HPDE6-E6E7 (cell line): Measurements from ENCODE around the gene CAMSAP3.
A peak's percentile ranks its signal among the peaks of the same experiment; 100 is the strongest.

Experiments used
- DNase-seq: peaks from one replicate; pipeline ENCODE4 v3.0.0; 2011; ENCODE audit warnings: missing footprints; ENCODE audit errors: extremely low spot score

CAMSAP3 gene

GRCh38 chr19:7645656-7646425 is 50.2 kb downstream of the CAMSAP3 start:
- no peak for DNase-seq

DNA sequence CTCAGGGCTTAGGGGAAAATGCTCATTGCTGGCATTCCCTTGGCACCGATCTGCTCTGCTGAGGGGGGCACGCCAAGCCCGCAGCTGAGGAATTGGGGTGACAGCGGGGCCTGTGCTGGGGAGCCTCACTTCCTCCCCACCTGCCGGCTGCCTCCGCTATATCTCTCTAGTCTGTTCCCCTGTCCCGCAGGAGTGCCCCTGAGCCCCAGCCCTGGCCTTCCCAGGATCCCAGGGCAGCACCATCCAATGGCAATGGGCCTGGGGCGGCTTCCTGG is 50.7 kb downstream of the CAMSAP3 start:
- DNase-seq = no peak

DNA sequence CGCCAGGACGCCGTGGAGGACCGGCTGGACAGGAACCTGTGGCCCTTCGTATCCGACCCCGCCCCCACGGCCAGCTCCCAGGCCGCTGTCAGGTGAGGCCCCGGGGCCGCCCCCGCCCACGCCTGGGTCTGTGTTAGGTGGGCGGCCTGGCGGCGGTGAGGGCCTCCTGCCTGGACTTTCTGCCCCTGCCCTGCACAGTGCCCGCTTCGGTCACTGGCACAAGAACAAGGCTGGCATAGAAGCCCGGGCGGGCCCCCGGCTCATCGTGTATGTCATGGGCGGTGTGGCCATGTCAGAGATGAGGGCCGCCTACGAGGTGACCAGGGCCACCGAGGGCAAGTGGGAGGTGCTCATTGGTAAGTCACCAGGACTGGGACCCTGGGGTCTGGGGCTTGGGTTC is 51.5 kb downstream of the CAMSAP3 start:
- no peak for DNase-seq

- DNase-seq = no peak
These were observed 52.8 kb downstream of the CAMSAP3 start for GRCh38 chr19:7648265-7649014.

DNA sequence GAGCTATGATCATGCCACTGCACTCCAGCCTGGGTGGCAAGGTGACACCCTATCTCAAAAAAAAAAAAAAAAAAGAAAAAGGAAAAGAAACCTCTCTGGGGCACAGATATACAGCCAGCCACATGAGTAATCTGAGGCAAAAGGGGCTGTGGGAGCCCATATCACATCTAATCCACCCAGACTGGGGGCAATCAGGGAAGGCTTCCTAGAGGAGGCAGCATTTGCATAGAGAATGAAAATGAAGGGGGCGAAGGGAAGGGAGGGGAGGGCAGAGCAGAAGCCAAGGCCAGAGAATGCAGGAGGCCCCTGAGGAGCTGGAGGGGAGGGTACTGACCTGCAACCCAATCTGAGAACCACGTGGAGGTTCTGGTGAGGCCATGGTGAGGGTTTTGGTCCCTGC is 54.5 kb downstream of the CAMSAP3 start:
- no peak for DNase-seq

DNA sequence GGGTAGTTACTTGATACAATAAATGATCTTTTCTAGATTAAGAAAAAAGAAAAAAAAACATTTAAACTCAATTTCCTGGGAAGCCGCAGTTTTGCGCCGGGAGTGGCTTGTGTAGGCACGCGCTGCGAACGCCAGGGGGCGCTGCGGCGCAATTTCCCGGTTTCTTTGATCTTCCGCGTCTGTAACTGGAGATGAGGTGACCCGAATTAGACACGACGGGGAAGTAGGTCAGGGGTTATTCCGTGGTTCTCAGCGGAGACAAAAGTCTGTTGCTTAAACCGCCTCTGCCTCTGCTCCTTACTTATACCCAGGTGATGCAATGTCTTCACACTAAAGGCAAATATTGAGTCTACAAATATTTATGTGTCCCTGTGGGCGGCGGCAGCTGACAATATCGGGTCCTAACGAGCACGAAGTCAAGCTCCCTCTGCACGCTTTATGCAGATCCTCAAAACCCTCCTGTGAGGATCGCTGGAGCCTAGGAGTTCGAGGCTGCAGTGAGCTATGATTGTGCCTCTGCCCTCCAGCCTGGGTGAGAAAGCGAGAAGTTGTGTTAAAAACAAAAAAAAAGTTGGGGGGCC is 56.5 kb downstream of the CAMSAP3 start:
- peak; percentile 73 for DNase-seq

- DNase-seq = no peak
These were observed 58.7 kb downstream of the CAMSAP3 start for GRCh38 chr19:7654401-7654800.

DNA sequence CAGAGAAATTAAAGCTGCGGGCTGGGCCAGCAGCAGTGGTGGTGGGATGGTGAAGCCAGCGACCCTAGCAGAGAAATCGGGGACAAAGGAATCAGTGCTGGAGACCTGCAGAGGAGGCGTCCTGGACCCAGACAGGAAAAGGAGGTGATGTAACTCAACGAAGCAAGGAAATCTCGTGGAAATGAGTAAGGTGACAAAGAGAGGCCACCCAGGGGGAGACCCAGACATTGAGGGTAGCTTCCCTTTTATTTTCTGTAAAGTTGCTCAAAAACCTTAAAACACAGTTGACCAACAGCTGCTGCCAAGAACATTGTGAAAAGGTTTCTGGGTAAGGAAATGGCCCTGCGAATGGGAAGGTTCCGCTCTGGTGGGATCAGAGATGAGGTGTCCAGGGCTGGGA is 59.9 kb downstream of the CAMSAP3 start:
- no peak for DNase-seq

GRCh38 chr19:7657131-7657751 is 61.6 kb downstream of the CAMSAP3 start:
- DNase-seq = no peak

DNA sequence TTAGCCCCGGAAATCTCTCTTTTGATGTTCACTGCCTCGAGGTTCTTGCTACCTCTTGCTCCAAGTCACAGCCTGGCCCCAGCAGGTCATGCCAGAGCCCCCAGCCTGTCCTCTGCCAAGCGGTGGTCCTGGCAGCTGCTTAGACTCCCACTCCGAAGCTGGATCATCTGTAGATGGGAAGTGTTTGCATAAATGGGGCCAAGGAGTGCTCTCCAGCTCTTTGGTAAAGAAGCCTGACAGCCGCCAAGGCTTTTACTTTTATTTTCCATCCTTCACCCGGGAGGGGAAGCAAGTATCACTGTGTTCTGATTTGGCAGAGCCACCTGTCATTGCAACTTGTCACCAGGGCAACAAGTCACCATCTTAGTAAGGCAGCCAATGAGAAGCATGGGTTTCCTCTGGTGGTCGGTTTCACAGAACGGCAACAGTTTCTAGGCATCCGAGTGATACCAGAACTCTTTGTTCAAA is 62.6 kb downstream of the CAMSAP3 start:
- no peak for DNase-seq

GRCh38 chr19:7661744-7662538 is 66.3 kb downstream of the CAMSAP3 start:
- DNase-seq = no peak

DNA sequence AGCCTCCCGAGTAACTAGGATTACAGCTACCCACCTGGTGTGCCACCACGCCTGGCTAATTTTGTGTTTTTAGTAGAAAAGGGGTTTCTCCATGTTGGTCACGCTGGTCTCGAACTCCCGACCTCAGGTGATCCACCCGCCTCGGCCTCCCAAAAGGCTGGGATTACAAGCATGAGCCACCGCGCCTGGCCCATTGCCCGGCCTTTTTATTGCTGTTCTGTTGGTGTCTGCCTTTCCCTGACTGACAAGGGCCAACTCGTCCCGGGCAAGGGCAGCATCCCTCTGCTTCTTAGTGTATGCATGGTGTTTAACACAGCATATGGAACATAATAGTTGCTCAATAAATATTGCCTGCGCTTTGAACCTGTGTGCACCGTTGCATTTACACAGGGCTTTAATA is 67.0 kb downstream of the CAMSAP3 start:
- no peak for DNase-seq

DNA sequence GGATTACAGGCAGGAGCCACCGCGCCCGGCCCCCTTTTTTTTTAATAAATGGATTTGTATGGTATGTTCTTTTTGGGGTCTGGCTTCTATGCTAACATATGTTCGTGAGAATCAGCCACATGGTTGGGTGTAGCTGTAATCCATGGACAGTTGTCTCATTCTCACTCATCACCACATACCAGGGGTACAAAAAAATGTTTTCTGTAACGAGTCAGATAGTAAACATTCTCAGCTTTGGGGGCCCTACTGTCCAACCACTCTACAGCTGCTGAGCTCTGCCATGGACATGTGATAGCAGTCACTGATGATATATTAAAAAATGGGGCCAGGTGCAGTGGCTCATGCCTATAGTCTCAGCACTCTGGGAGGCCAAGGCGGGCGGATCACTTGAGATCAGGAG is 68.0 kb downstream of the CAMSAP3 start:
- DNase-seq = no peak

DNA sequence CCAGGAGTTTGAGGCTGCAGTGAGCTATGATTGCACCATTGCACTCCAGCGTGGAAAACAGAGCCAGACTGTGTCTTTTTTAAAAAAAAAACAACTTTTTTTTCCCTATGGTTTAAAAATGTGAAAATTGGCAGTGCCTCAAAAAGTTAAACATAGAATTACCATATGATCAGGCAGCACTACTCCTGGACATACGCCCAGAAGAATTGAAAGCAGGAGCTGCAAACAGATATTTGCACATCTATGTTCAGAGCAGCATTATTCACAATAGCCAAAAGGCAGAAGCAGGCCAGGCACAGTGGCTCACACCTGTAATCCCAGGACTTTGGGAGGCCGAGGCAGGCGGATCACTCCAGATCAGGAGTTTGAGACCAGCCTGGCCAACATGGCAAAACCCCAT is 69.4 kb downstream of the CAMSAP3 start:
- DNase-seq = no peak
